HEK293 (cell line): ENCODE results near the gene MRPL30.

Experiments used
- BCL11A ChIP-seq: fragments of 450-650 bp; formaldehyde crosslinking; IDR thresholded peaks from 2 replicates; pipeline ENCODE4 v1.5.1; 2016; ENCODE audit warnings: low read depth, missing biosample characterization, missing genetic modification characterization
- FEZF1 ChIP-seq: fragments of 450-650 bp; formaldehyde crosslinking; IDR thresholded peaks from 2 replicates; pipeline ENCODE4 v1.5.1; 2016; ENCODE audit warnings: missing biosample characterization, missing genetic modification characterization
- KLF7 ChIP-seq: fragments of 450-650 bp; formaldehyde crosslinking; IDR thresholded peaks from 2 replicates; pipeline ENCODE4 v1.5.1; 2016; ENCODE audit warnings: missing biosample characterization, missing genetic modification characterization, borderline replicate concordance
- MEIS1 ChIP-seq: sonication (generic); formaldehyde crosslinking; IDR thresholded peaks from 2 replicates; pipeline ENCODE4 v1.8.1; 2022; ENCODE audit warnings: missing genetic modification reagents, mild to moderate bottlenecking, borderline replicate concordance
- MZF1 ChIP-seq: fragments of 450-650 bp; formaldehyde crosslinking; IDR thresholded peaks from 2 replicates; pipeline ENCODE4 v1.5.1; 2017; ENCODE audit warnings: missing biosample characterization, missing genetic modification characterization, borderline replicate concordance
- PRDM1 ChIP-seq: fragments of 450-650 bp; formaldehyde crosslinking; IDR thresholded peaks from 2 replicates; pipeline ENCODE4; 2016; ENCODE audit warnings: missing biosample characterization, missing genetic modification characterization
- SETDB1 ChIP-seq: IDR thresholded peaks from one replicate; pipeline ENCODE4 v1.6.1; 2017; ENCODE audit warnings: mild to moderate bottlenecking, low read length, moderate library complexity, mixed read lengths; ENCODE audit not compliant: insufficient read length
- TRIM28 ChIP-seq: IDR thresholded peaks from 2 replicates; pipeline ENCODE4 v1.6.1; 2011; ENCODE audit warnings: low read length, control low read depth, borderline replicate concordance
- YY2 ChIP-seq: fragments of 450-650 bp; formaldehyde crosslinking; IDR thresholded peaks from 2 replicates; pipeline ENCODE4 v1.5.1; 2016; ENCODE audit warnings: missing biosample characterization, missing genetic modification characterization
- ZBTB17 ChIP-seq: fragments of 450-650 bp; formaldehyde crosslinking; IDR thresholded peaks from 2 replicates; pipeline ENCODE4 v1.5.1; 2016; ENCODE audit warnings: missing biosample characterization, missing genetic modification characterization
- ZFHX2 ChIP-seq: fragments of 450-650 bp; formaldehyde crosslinking; conservative IDR thresholded peaks from 2 replicates; pipeline ENCODE4 v1.5.1; 2016; ENCODE audit warnings: missing biosample characterization, missing genetic modification characterization
- ZNF112 ChIP-seq: fragments of 450-650 bp; formaldehyde crosslinking; IDR thresholded peaks from 2 replicates; pipeline ENCODE4 v1.5.0; 2017; ENCODE audit warnings: missing biosample characterization, missing genetic modification characterization
- ZNF114 ChIP-seq: fragments of 450-650 bp; formaldehyde crosslinking; IDR thresholded peaks from 2 replicates; pipeline ENCODE4 v1.5.0; 2017; ENCODE audit warnings: missing biosample characterization, missing genetic modification characterization
- ZNF341 ChIP-seq: fragments of 450-650 bp; formaldehyde crosslinking; IDR thresholded peaks from 2 replicates; pipeline ENCODE4; 2016; ENCODE audit warnings: low read depth, missing biosample characterization, missing genetic modification characterization
- ZNF37A ChIP-seq: fragments of 450-650 bp; IDR thresholded peaks from 2 replicates; pipeline ENCODE4 v1.5.1; 2018; ENCODE audit warnings: missing biosample characterization, missing genetic modification characterization
- ZNF416 ChIP-seq: fragments of 450-650 bp; formaldehyde crosslinking; IDR thresholded peaks from 2 replicates; pipeline ENCODE4 v1.5.1; 2016; ENCODE audit warnings: missing biosample characterization, missing genetic modification characterization
- ZNF423 ChIP-seq: fragments of 450-650 bp; formaldehyde crosslinking; IDR thresholded peaks from 2 replicates; pipeline ENCODE4 v1.5.1; 2016; ENCODE audit warnings: missing biosample characterization, missing genetic modification characterization
- ZNF473 ChIP-seq: fragments of 450-650 bp; formaldehyde crosslinking; IDR thresholded peaks from 2 replicates; pipeline ENCODE4 v1.5.1; 2017; ENCODE audit warnings: missing biosample characterization, missing genetic modification characterization
- ZNF514 ChIP-seq: fragments of 450-650 bp; formaldehyde crosslinking; IDR thresholded peaks from 2 replicates; pipeline ENCODE4 v1.5.1; 2016; ENCODE audit warnings: missing biosample characterization, missing genetic modification characterization
- ZNF529 ChIP-seq: fragments of 450-650 bp; formaldehyde crosslinking; IDR thresholded peaks from 2 replicates; pipeline ENCODE4 v1.5.1; 2017; ENCODE audit warnings: missing genetic modification characterization, missing biosample characterization; ENCODE audit not compliant: insufficient replicate concordance
- ZNF561 ChIP-seq: fragments of 450-650 bp; IDR thresholded peaks from 2 replicates; pipeline ENCODE4 v1.5.1; 2018; ENCODE audit warnings: missing biosample characterization, missing genetic modification characterization, borderline replicate concordance
- ZNF623 ChIP-seq: fragments of 450-650 bp; formaldehyde crosslinking; IDR thresholded peaks from 2 replicates; pipeline ENCODE4 v1.5.1; 2016; ENCODE audit warnings: missing biosample characterization, missing genetic modification characterization
- ZNF747 ChIP-seq: fragments of 450-650 bp; formaldehyde crosslinking; IDR thresholded peaks from 2 replicates; pipeline ENCODE4 v1.5.1; 2016; ENCODE audit warnings: missing biosample characterization, missing genetic modification characterization
- ZNF76 ChIP-seq: fragments of 450-650 bp; formaldehyde crosslinking; IDR thresholded peaks from 2 replicates; pipeline ENCODE4; 2016; ENCODE audit warnings: low read depth, missing biosample characterization, missing genetic modification characterization, borderline replicate concordance
- ZNF768 ChIP-seq: fragments of 450-650 bp; formaldehyde crosslinking; IDR thresholded peaks from 2 replicates; pipeline ENCODE4 v1.5.1; 2018; ENCODE audit warnings: missing biosample characterization, mild to moderate bottlenecking, missing genetic modification characterization
- ZNF785 ChIP-seq: fragments of 450-650 bp; formaldehyde crosslinking; IDR thresholded peaks from 2 replicates; pipeline ENCODE4 v1.5.1; 2016; ENCODE audit warnings: missing biosample characterization, missing genetic modification characterization
- ZNF843 ChIP-seq: fragments of 450-650 bp; formaldehyde crosslinking; IDR thresholded peaks from 2 replicates; pipeline ENCODE4 v1.5.1; 2016; ENCODE audit warnings: missing biosample characterization, missing genetic modification characterization
- TF ChIP-seq, protein P1 (sequence below): fragments of 450-650 bp; formaldehyde crosslinking; IDR thresholded peaks from 2 replicates; pipeline ENCODE4 v1.5.0; 2017; ENCODE audit warnings: missing biosample characterization, missing genetic modification characterization, borderline replicate concordance
- TF ChIP-seq, protein P2 (sequence below): fragments of 450-650 bp; formaldehyde crosslinking; IDR thresholded peaks from 2 replicates; pipeline ENCODE4 v1.5.1; 2016; ENCODE audit warnings: missing biosample characterization, missing genetic modification characterization
- TF ChIP-seq, protein P3 (sequence below): fragments of 450-650 bp; formaldehyde crosslinking; IDR thresholded peaks from 2 replicates; pipeline ENCODE4 v1.5.1; 2016; ENCODE audit warnings: missing biosample characterization, missing genetic modification characterization
- TF ChIP-seq, protein P4 (sequence below): fragments of 450-650 bp; formaldehyde crosslinking; IDR thresholded peaks from 2 replicates; pipeline ENCODE4 v1.5.1; 2016; ENCODE audit warnings: missing biosample characterization, missing genetic modification characterization
- TF ChIP-seq, protein P5 (sequence below): fragments of 450-650 bp; formaldehyde crosslinking; IDR thresholded peaks from 2 replicates; pipeline ENCODE4 v1.5.1; 2016; ENCODE audit warnings: missing biosample characterization, missing genetic modification characterization, low read depth

The MRPL30 gene

DNA sequence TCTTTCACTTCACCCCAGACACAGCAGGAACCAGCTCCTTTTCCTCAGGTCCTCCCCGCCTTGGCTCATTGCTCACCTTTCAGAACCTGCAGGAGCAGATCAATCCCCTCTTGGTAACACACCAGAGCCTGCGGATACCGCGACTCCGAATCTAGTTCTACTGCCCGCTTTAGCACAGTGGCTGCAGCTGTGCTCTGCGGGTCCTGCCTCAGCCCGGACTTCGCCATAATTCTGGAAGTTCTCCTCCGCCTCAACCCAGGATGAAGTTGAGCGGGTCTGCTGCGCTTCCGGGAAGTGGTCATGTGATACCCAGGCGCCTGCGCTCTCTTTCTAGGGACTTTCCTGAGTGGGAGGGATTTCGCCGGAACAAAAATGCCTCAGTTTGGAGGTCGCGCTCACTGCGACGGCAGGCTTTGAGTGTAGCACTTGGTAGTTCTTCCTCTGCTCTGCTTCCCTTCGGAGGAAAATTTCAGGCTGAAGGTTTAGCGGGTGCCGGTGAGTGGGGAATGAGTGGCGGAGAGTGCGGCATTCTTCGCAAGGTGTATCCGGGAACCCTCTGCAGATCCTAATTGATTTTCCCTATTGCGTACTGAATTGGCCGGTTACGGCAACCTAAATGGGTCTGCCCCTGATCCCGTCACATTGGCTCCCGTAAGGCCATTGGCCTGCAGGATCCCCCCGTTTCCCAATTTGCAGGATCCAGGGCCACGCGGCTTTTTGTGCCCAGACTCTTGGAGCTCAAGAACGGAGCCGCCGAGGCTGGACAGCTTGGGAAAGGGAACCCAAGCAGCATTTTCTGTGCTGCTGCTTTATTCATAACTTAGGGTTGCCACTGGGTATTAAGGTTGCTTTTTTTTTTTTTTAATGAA, at the start of gene MRPL30, which contains the start of gene MITD1 (continued):
- no peak for TF ChIP-seq ZNF416
- no peak for TF ChIP-seq ZNF514 (tag by site-specific recombination)
- peak; percentile 88; the same call in 1 of the 2 replicates for TF ChIP-seq ZNF561 (tag by site-specific recombination)
- TF ChIP-seq ZBTB17: peak; percentile 93
- no peak for TF ChIP-seq ZNF112
- no peak for TF ChIP-seq ZNF114 (tag by site-specific recombination)
- TF ChIP-seq ZNF423 (tag by site-specific recombination): no peak
- no peak for TF ChIP-seq ZNF529
- TF ChIP-seq, protein P1, sequence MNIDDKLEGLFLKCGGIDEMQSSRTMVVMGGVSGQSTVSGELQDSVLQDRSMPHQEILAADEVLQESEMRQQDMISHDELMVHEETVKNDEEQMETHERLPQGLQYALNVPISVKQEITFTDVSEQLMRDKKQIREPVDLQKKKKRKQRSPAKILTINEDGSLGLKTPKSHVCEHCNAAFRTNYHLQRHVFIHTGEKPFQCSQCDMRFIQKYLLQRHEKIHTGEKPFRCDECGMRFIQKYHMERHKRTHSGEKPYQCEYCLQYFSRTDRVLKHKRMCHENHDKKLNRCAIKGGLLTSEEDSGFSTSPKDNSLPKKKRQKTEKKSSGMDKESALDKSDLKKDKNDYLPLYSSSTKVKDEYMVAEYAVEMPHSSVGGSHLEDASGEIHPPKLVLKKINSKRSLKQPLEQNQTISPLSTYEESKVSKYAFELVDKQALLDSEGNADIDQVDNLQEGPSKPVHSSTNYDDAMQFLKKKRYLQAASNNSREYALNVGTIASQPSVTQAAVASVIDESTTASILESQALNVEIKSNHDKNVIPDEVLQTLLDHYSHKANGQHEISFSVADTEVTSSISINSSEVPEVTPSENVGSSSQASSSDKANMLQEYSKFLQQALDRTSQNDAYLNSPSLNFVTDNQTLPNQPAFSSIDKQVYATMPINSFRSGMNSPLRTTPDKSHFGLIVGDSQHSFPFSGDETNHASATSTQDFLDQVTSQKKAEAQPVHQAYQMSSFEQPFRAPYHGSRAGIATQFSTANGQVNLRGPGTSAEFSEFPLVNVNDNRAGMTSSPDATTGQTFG (tag by site-specific recombination): no peak
- TF ChIP-seq ZNF341 (tag by site-specific recombination): no peak
- no peak for TF ChIP-seq ZNF747
- TF ChIP-seq ZNF785 (tag by site-specific recombination): no peak
- TF ChIP-seq, protein P2, sequence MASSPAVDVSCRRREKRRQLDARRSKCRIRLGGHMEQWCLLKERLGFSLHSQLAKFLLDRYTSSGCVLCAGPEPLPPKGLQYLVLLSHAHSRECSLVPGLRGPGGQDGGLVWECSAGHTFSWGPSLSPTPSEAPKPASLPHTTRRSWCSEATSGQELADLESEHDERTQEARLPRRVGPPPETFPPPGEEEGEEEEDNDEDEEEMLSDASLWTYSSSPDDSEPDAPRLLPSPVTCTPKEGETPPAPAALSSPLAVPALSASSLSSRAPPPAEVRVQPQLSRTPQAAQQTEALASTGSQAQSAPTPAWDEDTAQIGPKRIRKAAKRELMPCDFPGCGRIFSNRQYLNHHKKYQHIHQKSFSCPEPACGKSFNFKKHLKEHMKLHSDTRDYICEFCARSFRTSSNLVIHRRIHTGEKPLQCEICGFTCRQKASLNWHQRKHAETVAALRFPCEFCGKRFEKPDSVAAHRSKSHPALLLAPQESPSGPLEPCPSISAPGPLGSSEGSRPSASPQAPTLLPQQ: peak; percentile 55; the same call in 1 of the 2 replicates
- TF ChIP-seq ZNF473 (tag by site-specific recombination): no peak
- TF ChIP-seq SETDB1: no peak
- TF ChIP-seq, protein P3, sequence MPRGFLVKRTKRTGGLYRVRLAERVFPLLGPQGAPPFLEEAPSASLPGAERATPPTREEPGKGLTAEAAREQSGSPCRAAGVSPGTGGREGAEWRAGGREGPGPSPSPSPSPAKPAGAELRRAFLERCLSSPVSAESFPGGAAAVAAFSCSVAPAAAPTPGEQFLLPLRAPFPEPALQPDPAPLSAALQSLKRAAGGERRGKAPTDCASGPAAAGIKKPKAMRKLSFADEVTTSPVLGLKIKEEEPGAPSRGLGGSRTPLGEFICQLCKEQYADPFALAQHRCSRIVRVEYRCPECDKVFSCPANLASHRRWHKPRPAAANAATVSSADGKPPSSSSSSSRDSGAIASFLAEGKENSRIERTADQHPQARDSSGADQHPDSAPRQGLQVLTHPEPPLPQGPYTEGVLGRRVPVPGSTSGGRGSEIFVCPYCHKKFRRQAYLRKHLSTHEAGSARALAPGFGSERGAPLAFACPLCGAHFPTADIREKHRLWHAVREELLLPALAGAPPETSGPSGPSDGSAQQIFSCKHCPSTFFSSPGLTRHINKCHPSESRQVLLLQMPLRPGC (tag by site-specific recombination): peak; percentile 44; the same call in 1 of the 2 replicates
- TF ChIP-seq KLF7 (tag by site-specific recombination): no peak
- peak; percentile 76 for TF ChIP-seq MZF1 (tag by site-specific recombination)
- TF ChIP-seq, protein P4, sequence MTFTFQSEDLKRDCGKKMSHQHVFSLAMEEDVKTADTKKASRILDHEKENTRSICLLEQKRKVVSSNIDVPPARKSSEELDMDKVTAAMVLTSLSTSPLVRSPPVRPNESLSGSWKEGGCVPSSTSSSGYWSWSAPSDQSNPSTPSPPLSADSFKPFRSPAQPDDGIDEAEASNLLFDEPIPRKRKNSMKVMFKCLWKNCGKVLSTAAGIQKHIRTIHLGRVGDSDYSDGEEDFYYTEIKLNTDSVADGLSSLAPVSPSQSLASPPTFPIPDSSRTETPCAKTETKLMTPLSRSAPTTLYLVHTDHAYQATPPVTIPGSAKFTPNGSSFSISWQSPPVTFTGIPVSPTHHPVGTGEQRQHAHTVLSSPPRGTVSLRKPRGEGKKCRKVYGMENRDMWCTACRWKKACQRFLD (tag by site-specific recombination): no peak
- TF ChIP-seq MEIS1: no peak
- TF ChIP-seq YY2 (tag by site-specific recombination): no peak
- peak; percentile 88 for TF ChIP-seq ZFHX2 (tag by site-specific recombination)
- no peak for TF ChIP-seq ZNF768
- peak; percentile 85 for TF ChIP-seq ZNF76 (tag by site-specific recombination)
- TF ChIP-seq ZNF37A (tag by site-specific recombination): no peak
- TF ChIP-seq BCL11A (tag by site-specific recombination): no peak
- TF ChIP-seq FEZF1 (tag by site-specific recombination): 0 out of 2 replicates have a peak, but pooled peaks have one; percentile 9
- peak; percentile 35; the same call in 1 of the 2 replicates for TF ChIP-seq PRDM1 (tag by site-specific recombination)
- TF ChIP-seq ZNF623 (tag by site-specific recombination): no peak
- TF ChIP-seq ZNF843 (tag by site-specific recombination): peak; percentile 58
- TF ChIP-seq, protein P5, sequence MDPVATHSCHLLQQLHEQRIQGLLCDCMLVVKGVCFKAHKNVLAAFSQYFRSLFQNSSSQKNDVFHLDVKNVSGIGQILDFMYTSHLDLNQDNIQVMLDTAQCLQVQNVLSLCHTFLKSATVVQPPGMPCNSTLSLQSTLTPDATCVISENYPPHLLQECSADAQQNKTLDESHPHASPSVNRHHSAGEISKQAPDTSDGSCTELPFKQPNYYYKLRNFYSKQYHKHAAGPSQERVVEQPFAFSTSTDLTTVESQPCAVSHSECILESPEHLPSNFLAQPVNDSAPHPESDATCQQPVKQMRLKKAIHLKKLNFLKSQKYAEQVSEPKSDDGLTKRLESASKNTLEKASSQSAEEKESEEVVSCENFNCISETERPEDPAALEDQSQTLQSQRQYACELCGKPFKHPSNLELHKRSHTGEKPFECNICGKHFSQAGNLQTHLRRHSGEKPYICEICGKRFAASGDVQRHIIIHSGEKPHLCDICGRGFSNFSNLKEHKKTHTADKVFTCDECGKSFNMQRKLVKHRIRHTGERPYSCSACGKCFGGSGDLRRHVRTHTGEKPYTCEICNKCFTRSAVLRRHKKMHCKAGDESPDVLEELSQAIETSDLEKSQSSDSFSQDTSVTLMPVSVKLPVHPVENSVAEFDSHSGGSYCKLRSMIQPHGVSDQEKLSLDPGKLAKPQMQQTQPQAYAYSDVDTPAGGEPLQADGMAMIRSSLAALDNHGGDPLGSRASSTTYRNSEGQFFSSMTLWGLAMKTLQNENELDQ: no peak
- TF ChIP-seq TRIM28: peak; percentile 95; the same call in 1 of the 2 replicates
